Right lobe of liver (tissue), 4 donors: ENCODE results near the gene SF3B1.

ENCODE experiments used
- CTCF ChIP-seq, 4 donors: fragments of 200-600 bp in 3 of 4; fragments of 450-650 bp in 1 of 4; IDR thresholded peaks; one replicate each; pipeline versions ENCODE4 v1.5.1 to v1.8.0; 2016 to 2022; ENCODE audit warnings: antibody characterized with exemption in 4 of 4, mild to moderate bottlenecking in 2 of 4
- POLR2A ChIP-seq: fragments of 450-650 bp; IDR thresholded peaks from one replicate; pipeline ENCODE4 v1.6.1; 2017; ENCODE audit warnings: antibody characterized with exemption, mild to moderate bottlenecking
- donor health status: DM: no; HTN: no; CAD: no.
- donor health status: DM: no; HTN: no; CAD: no.
- donor health status: DM: no; HTN: yes; CAD: no.

- TF ChIP-seq CTCF (IDR thresholded peaks at IDR 0.05) (no peak), POLR2A (no peak)
These were observed 64.9 kb downstream of the SF3B1 start for GRCh38 chr2:197369933-197370320.
